ENCODE measurements around the gene IL33.

Gene IL33

DNA sequence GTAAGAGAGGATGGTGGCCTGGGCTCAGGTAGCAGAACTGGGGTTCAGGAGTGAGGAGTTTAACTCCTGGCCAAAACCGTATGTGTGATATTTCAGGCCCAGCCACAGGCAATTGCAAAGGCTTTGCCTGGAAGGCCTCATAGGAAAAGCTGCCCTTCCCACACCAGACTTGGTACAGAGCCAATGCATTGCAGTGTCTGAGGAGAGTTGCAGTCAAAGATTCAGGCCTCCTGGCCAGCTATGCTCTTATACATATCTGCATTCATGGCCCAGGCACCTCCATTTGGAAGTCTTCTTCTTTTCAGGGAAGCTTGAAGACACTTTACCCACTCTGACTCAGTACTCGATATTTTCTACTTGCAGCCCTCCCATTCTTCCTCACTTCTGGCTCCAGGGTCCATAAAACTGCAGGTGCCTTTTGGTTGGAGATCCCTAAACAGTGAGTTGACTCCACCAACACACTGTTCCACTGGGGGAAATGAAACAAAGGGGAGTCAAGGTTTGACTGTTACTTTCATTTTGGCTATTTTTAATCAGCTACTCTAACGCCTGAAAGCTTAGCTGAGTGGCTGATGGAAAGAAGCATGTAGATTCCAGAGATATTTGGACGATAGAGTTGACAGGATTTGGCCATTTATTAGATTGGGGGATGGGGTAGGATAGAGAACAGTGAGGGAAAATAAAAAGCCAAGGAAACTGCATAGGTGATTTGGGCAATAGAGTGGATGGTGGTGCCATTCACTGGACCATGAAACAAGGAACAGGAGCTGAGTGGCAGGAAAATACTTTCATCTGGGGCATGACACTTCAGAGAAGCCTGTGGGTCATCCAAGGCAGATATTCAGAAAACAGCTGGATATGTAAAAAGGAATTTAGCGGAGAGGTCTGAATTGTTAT lies 30.6 kb upstream of the IL33 start:
- DNase-seq (ENCODE audit: low read depth) = no peak
- TF ChIP-seq POLR2A (IDR thresholded peaks at IDR 0.05; ENCODE audit: extremely low read depth, insufficient read length) = no peak
- TF ChIP-seq, protein P1, sequence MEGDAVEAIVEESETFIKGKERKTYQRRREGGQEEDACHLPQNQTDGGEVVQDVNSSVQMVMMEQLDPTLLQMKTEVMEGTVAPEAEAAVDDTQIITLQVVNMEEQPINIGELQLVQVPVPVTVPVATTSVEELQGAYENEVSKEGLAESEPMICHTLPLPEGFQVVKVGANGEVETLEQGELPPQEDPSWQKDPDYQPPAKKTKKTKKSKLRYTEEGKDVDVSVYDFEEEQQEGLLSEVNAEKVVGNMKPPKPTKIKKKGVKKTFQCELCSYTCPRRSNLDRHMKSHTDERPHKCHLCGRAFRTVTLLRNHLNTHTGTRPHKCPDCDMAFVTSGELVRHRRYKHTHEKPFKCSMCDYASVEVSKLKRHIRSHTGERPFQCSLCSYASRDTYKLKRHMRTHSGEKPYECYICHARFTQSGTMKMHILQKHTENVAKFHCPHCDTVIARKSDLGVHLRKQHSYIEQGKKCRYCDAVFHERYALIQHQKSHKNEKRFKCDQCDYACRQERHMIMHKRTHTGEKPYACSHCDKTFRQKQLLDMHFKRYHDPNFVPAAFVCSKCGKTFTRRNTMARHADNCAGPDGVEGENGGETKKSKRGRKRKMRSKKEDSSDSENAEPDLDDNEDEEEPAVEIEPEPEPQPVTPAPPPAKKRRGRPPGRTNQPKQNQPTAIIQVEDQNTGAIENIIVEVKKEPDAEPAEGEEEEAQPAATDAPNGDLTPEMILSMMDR (IDR thresholded peaks at IDR 0.05; ENCODE audit: low read depth, low read length) = no peak
- TF ChIP-seq MYC (IDR thresholded peaks at IDR 0.05; ENCODE audit: low read depth, low read length) = no peak
- TF ChIP-seq, protein P2, sequence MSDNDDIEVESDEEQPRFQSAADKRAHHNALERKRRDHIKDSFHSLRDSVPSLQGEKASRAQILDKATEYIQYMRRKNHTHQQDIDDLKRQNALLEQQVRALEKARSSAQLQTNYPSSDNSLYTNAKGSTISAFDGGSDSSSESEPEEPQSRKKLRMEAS (IDR thresholded peaks at IDR 0.05; ENCODE audit: low read depth, low read length) = no peak
- H3K4me3 ChIP-seq (ENCODE audit: low read depth, low read length) = no peak overlapping the region

DNA sequence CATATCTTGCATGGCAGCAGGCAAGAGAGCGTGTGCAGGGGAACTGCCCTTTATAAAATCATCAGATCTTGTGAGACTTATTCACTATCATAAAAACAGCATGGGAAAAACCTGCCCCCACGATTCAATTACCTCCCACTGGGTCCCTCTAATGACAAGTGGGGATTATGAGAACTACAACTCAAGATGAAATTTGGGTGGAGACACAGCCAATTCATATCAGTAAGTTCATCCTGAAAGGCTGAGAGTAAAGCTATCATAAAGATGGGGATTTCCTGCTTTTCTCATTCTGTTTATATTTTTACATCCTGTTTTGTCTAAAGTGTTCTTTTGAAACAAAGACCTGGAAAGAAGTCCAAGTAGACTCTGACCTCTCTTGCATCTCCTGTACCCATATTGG lies 28.9 kb upstream of the IL33 start:
- TF ChIP-seq, protein P1 (IDR thresholded peaks at IDR 0.05; ENCODE audit: low read depth, low read length) = no peak
- TF ChIP-seq POLR2A (IDR thresholded peaks at IDR 0.05; ENCODE audit: extremely low read depth, insufficient read length) (no peak), MYC (IDR thresholded peaks at IDR 0.05; ENCODE audit: low read depth, low read length) (no peak)
- TF ChIP-seq, protein P2 (IDR thresholded peaks at IDR 0.05; ENCODE audit: low read depth, low read length) = no peak
- no peak overlapping the region for H3K4me3 ChIP-seq (ENCODE audit: low read depth, low read length)
- DNase-seq (ENCODE audit: low read depth) = no peak

DNA sequence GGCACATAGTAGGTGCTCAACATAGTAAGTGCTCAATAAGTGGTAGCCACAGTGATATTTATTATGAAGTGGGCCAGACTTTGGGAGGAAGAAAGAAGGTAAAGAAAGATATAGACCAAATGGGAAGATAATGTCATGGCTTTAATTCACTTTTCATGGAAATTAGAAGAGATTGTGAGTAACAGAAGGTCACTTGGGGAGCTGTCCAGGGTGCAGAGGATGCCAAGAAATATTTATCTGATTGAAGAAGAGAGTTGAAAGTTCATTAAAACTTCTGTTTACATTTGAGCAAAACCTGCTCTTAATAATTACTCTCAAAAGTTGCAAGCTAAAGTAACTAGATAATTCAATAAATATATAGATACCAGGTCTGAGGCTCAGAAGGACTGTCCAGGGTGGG lies 28.3 kb upstream of the IL33 start:
- no peak overlapping the region for H3K4me3 ChIP-seq (ENCODE audit: low read depth, low read length)
- no peak for DNase-seq (ENCODE audit: low read depth)
- TF ChIP-seq POLR2A (IDR thresholded peaks at IDR 0.05; ENCODE audit: extremely low read depth, insufficient read length) = no peak
- TF ChIP-seq, protein P2 (IDR thresholded peaks at IDR 0.05; ENCODE audit: low read depth, low read length) = no peak
- TF ChIP-seq MYC (IDR thresholded peaks at IDR 0.05; ENCODE audit: low read depth, low read length) = no peak
- TF ChIP-seq, protein P1 (IDR thresholded peaks at IDR 0.05; ENCODE audit: low read depth, low read length) = no peak

DNA sequence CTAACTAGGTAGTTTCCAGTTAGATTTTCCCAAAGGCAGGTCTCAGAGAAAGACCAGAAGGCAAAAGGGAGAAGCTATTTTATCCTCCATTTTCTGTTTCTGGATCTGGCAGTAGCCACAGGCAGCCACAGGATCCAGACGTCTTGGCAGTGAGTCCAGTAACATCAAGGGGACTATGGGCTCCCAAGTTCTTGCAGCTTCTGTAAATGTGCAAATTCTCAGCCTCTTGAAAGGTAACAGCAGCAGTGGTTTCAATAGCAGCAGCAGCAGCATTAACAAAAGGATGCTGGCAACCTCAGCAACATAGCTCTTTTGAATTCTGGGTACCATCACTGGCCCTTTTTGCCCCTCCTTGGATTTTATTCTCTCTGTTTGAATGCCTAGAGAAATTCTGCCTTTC lies 27.1 kb upstream of the IL33 start:
- no peak overlapping the region for H3K4me3 ChIP-seq (ENCODE audit: low read depth, low read length)
- DNase-seq (ENCODE audit: low read depth) = no peak
- TF ChIP-seq, protein P2 (IDR thresholded peaks at IDR 0.05; ENCODE audit: low read depth, low read length) = no peak

DNA sequence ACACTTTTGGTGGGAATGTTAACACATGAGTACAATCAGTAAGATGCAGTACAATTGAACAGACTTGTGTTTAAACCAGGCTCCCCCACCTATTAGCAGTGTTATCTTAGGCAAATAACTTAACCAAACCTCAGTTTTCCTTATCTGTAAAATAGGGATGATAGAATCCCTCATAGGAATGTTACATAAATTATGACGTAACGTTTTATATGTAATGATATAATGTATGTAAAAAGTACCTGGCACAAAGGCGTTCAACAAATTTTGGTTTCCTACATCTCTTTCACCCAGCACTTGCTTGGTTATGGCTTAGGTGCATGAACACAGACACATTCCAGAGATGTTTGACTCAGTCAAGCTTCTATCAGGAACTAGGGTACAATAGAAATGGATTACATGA lies 26.7 kb upstream of the IL33 start:
- TF ChIP-seq MYC (IDR thresholded peaks at IDR 0.05; ENCODE audit: low read depth, low read length) (no peak), POLR2A (IDR thresholded peaks at IDR 0.05; ENCODE audit: extremely low read depth, insufficient read length) (no peak)
- TF ChIP-seq, protein P2 (IDR thresholded peaks at IDR 0.05; ENCODE audit: low read depth, low read length) = no peak
- TF ChIP-seq, protein P1 (IDR thresholded peaks at IDR 0.05; ENCODE audit: low read depth, low read length) = no peak
- no peak for DNase-seq (ENCODE audit: low read depth)
- H3K4me3 ChIP-seq (ENCODE audit: low read depth, low read length) = no peak overlapping the region

DNA sequence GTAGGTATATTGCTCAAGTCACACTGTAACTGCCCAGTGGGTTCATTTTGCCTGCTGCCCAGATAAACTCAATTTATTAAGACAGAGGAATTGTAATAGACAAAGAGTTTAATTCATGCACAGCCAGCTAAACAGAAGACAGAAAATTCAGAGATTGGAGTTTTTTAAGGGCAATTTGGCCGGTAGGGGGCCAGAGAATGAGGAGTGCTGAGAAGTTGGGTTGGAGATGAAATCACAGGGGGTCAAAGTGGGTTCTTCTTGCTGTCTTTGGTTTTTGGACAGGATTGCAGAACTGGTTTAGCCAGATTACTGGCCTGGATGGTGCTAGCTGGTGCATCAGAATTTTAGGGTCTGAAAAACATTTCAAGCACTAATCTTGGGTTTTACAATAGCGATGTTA lies 20.7 kb upstream of the IL33 start:
- H3K4me3 ChIP-seq (ENCODE audit: low read depth, low read length) = no peak overlapping the region
- DNase-seq (ENCODE audit: low read depth) = no peak
- no peak for TF ChIP-seq MYC (IDR thresholded peaks at IDR 0.05; ENCODE audit: low read depth, low read length)
- TF ChIP-seq, protein P1 (IDR thresholded peaks at IDR 0.05; ENCODE audit: low read depth, low read length) = peak; percentile 56
